GM21447 (cell line): ENCODE results near the gene RUFY1.
A peak's percentile ranks its signal among the peaks of the same experiment; 100 is the strongest.
"Not testable (repeated sequence)": the region's sequence is repeated elsewhere in the genome, so short reads cannot be mapped to it uniquely, and the experiment has no call there.

ENCODE experiments used
- ATAC-seq: cut with Tn5 transposase; IDR thresholded peaks from one replicate; pipeline ENCODE4 v1.9.1; 2021; ENCODE audit not compliant: unreplicated experiment

The RUFY1 gene

DNA sequence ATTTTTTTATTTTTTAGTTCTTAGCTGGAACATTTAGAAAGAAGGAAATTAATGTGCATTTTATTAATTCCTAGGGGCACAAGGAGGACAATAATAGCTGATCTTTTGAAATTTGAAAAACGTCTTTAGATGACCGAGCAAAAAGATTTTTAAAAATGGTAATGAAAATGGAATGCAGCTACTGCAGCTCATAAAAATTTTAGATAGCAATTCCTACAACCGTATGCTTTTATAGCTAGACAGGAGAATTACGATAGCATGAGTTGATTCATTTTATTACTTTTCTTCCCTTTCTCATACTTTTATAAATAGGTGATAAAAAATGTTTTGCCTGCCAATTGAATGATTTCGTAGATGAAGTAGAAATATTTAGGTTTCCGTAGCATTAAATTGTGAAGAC, 13.7 kb upstream of the RUFY1 start:
- ATAC-seq = no peak

DNA sequence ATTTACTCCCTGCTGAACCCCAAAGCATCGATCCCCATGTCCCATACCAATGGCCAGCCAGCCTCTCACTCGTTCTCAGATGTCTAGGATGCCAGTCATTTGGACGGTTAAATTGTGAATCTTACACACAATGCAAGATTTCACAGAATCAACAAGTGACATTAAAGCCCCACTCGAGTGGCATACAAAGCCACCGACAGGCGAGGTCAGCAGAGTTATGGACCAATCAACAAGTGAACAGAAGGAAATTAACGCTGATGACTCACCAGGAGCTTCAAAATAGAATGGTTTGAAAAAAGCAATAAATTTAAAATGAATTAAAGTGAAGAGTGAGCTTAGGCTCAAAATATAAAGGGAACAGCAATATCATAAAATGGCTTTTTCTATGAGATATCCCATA, 8.2 kb upstream of the RUFY1 start:
- ATAC-seq = no peak

DNA sequence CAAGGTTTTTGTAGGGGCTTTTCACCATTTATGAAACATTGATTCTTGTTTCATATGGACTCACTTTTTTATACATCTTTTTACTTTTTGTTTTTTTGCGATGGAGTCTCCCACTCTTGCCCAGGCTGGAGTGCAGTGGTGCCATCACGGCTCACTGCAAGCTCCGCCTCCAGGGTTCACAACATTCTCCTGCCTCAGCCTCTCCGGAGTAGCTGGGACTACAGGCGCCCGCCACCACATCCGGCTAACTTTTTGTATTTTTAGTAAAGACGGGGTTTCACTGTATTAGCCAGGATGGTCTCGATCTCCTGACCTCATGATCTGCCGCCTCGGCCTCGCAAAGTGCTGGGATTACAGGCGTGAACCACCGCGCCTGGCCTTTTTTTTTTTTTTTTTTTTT, 7.1 kb upstream of the RUFY1 start:
- not testable (repeated sequence) for ATAC-seq

DNA sequence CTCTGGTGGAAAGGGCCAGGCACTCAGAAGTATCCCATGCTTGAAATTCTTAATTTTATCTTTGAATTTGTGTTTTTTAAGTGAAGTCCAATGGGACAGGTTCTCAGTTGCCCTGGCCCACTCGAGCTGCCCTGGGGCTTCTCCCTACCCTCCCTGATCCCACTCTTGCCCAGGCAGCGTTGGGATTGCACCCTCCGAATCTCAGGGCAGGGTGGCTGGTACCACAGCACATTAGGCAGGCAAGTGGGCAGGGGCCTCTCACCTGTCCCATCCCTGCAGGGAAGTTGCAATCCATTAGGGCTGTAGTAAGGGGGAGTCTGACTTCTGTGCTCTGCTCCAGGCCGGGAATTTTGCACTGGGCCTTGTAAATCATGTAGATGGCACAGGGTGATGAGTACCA, 2.7 kb downstream of the RUFY1 start:
- ATAC-seq = no peak

DNA sequence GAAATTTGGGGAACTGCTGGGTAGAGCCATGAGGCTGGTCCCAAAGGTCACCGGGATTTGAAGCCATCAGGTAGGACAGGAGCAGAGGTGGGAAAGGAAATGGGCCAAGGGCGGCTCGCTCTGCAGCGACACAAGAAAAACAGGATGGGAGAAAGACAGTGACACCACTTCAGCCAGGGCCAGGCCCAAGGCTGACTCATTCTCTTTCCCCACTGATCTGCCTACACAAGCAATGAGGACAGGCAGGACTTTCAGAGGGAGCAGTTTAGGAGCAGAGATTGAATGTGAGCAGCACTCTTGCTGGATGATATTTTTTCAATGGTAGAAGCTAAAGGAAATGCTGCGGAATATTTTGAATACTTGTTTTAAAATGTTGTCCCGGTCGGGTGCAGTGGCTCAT, 3.5 kb downstream of the RUFY1 start:
- no peak for ATAC-seq

DNA sequence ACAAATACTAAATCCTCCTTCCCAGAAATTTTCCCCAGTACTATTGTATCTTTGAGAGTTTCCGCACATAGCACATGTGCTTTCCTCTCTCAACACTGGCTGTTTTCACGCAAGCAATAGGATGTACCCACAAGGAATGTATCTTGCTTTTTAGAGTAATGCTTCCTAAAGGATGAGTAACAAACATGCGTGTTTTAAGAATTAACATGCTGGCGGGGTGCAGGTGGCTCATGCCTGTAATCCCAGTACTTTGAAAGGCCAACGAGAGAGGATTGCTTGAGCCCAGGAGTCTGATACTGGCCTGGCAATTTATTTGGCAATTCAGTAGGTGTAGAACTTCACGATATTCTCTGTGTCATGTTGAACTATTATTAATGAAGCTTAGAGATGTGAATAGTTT, 4.6 kb downstream of the RUFY1 start:
- no peak for ATAC-seq

DNA sequence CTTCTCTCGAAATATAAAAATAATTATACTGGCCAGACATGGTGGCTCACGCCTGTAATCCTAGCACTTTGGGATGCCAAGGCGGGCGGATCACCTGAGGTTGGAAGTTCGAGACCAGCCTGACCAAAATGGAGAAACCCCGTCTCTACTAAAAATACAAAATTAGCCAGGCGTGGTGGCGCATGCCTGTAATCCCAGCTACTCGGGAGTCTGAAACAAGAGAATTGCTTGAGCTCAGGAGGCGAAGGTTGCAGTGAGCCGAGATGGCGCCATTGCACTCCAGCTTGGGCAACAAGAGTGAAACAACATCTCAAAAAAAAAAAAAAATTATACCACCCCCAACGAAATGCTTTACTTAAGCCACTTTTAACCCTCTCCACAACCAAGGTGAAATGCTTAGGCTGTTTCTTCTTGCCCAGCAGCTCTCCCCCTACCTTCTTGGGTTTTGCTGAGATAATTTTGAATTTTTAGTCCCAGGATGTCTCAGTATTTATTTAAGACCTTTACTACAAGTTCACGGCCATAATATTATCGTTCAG, 8.0 kb downstream of the RUFY1 start:
- not testable (repeated sequence) for ATAC-seq

DNA sequence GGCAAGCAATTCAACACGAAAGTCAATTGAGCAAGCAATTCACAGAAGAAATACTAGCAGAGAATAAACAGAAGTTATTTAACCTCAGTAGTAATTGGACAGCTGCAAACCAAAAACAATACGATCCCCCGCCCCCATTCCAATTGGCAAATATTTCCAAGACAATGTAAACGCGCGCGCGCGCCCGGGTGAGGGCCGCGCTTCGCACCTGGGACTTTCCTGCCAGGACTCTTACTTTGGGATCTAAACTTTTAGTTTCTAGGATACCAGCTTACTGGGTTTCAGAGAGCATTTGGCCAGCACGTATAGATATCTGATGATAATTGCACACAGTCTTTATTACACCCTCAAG, 8.6 kb downstream of the RUFY1 start:
- no peak for ATAC-seq

DNA sequence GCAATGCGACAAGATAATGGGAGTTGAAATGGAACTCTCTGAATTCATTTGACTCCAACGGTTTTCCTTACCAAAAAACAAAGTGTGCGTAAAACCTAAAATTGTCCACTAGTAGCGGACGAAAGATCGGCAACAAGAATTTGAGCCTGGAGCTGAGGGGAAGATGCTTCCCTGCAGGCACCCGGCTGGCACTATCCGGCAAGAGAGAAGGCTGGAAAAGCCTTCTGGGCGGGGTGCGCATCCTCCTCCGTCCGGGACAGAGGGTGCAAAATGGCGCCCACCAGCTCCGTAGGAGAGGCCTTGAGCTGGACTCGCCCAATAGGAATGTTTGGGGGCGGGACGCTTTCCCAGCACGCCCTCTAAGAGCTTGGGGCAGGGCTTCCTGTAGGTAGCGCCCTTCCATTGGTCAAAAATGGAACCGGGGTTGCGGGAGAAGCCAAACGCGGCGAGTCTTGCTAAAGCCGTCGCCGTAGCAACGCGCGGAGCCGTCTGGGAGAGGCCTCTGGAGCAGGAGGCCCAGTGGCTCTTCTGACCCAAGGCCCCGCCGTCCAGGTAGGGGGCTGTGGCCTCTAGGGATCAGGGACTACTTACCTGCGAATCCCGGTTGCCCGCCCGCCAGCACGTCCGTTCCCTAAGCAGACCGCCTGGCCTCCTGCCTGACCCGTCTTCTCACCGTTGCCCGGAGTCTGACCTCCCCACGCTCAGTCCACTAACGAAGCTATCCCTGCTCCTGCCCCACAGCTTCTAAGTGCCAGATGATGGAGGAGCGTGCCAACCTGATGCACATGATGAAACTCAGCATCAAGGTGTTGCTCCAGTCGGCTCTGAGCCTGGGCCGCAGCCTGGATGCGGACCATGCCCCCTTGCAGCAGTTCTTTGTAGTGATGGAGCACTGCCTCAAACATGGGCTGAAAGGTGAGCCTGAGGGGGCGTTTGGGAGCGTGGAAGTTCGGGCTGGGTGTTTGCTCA, 9.2 kb downstream of the RUFY1 start:
- ATAC-seq = peak; percentile 99

DNA sequence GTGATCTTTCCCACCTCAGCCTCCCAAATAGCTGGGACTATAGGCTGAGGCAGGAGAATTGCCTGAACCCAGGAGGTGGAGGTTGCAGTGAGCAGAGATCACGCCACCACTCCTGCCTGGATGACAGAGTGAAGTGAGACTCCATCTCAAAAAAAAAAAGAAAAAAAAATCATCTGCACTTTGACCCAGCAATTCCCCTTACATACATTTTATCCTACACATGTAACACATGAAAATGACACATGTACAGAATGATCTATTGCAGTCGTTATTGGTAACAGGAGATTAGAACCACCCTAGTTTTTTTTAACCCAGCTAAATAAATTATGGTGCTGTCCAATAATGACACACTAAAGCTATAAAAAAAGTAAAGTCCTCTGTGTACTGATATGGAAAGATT, 14.2 kb downstream of the RUFY1 start:
- ATAC-seq = no peak

DNA sequence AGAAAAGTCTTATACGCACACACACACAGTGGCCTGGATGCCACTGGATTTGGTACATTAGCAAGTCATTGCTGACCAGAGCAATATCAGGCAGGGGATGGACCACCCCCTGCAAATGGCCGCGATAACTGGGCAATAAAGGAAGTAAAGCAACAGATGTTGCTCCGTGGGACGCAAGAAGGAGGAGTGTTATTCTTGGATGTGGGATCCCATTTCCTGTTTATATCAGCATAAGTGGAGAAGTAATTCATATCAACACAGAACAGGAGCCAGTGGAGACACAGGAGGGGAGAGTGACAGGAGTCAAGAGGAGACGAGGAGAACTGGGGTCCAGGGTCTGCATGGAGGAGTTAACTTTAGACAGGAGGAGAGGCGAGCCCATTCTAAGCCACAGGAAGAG, 18.4 kb downstream of the RUFY1 start:
- ATAC-seq = no peak

DNA sequence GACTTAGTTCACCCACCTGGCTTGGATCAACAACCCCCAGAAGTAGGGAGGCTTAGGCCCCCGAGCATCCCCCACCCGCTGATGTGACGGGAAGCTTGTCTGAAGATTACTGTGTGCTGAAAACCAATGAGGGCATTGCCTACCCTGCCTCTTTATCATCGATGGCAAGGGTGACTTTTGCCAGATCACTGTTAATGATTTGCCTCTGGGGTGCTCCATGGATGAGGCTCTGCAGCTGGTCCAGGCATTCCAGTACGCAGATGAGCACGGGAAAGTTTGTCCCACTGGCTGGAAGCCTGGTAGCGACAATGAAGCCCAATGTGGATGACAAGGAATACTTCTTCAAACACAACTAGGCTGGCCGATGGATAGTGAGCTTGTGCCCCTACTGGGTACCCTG, 22.0 kb downstream of the RUFY1 start:
- ATAC-seq = no peak

DNA sequence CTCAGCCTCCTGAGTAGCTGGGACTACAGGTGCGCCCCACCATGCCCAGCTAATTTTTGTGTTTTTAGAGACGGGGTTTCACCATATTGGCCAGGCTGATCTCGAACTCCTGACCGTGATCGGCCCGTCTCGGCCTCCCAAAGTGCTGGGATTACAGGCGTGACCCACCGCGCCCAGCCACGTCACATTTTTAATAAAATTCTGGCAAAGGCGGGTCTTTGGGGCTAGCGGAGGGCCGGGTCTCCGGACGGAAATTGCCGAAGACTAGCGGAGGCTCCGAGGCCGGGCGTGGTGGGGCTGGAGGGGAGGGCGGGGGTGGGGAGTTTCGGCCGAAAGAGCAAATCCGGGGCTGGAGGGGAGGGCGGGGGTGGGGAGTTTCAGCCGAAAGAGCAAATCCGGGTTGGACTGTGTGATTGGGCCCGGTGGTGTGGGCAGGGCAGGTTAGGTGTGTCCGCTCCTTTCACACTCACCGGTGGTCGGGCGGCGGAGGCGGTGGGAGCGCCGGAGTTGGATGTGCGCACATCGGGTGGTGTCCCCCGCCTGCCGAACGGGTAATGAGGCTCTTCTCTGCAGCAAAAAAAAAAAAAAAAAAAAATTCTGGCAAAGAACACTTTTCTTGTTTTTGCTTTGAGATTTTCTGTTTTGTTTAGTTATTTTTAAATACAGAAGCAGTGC, 27.1 kb downstream of the RUFY1 start:
- no peak for ATAC-seq

DNA sequence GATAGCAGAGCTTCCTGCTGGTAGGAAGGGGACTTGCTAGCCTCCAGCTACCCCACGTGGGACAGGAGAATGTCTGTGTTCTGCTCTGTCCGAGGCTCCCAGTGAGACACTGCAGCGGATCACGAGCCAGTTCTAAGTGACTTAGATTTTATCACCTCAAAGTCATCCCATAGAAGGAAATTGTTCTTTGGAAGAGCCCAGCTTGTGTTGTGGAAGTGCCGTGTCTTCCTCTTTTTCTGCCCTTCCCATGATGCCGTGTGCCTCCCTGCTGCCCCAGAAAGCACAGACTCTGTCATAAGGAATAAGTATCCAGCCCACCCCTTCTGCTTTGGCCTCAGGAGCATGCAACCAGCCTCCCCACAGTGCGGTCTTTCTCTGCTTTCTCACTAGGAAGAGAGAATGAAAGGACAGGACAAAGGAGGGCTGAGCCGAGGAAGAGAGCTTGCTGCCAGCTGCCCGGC, 35.6 kb downstream of the RUFY1 start:
- no peak for ATAC-seq

DNA sequence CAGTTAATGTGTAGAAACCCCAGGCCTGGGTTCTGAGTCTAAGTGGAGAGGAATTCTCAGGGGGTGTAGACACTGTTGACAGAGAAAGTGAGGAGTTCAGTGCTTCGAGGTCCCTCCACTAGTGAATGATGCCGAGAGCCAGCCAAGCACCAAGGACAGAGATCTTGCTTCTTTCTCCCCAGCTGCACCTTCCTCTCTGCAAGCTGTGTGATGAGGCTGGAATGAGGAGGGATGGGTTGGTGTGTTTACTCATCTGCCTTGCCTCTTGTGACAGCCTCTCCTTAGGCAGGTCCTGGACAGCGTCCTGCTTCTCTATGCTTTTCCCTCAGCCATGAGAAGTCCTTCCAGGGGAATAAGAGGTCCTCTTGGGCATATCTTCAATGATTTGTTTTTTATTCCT, 37.8 kb downstream of the RUFY1 start:
- no peak for ATAC-seq

DNA sequence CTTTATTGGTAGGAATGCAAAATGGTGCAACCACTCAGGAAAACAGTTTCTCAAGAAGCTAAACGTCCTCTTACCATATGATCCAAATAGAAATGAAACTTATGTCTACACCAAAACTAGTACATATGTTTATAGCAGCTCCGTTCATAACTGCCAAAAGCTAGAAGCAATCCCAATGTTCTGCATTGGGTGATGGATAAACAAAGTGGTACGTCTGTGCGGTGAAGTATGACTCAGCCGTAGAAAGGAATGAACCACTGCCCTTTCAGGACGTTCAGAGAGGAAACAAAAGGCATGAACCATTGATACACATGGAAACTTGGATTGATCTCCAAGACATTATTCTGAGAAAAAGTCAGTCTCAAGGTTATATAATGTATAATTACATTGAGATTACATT, 45.6 kb downstream of the RUFY1 start:
- ATAC-seq = no peak

DNA sequence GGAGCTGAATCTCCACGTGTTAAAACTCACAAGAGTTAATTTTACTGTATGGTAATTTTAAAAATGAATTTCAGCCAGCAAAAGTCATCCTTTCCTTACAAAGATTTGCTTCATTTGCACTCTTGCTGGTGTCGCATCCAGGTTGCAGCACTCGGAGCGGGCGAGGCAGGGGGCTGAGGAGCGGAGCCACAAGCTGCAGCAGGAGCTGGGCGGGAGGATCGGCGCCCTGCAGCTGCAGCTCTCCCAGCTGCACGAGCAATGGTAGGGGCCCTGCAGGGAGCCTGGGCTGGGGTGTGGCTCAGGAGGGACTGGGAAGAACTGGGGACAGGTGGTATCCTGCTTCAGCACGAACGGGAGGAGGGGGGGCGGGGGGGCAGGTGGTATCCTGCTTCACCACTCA, 46.1 kb downstream of the RUFY1 start:
- ATAC-seq = no peak

DNA sequence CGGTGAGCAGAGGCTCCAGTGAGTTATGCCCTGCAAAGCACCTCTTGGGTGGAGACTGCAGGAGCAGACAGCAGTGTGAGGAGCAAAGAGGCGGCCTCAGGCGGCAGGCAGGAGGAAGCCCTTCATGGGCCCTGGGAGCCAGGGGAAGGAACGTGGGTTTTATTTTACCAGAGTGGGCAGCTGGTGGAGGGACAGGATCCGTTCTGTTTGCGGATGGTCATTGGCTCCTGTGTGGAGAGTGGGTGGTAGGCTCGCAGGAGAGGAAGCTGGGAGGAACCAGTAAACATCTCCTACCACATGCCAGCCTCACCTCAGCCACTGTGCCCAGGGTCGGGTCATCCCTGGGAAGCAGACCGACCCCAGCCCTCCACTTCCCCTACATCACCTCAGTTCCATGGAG, 48.7 kb downstream of the RUFY1 start:
- no peak for ATAC-seq

DNA sequence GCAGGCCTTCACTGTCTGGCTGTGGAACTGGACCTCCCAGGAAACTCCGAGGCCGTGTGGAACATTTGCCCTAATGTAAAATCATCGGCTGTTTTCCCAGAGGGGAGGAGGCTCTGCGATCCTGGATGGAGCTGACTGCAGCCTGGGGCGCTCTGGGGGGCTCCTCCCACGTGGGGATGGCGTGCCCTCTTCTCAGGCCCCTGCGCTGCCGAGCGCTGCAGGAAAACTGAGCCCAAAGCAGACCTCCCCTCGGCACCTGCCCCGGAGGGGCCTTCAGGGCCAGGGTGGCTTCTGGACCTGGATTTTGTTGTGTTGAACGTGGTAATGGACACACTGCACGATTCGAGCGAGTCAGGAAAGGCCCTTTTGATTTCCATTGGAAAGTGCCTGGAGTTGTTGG, 49.2 kb downstream of the RUFY1 start:
- ATAC-seq = no peak

DNA sequence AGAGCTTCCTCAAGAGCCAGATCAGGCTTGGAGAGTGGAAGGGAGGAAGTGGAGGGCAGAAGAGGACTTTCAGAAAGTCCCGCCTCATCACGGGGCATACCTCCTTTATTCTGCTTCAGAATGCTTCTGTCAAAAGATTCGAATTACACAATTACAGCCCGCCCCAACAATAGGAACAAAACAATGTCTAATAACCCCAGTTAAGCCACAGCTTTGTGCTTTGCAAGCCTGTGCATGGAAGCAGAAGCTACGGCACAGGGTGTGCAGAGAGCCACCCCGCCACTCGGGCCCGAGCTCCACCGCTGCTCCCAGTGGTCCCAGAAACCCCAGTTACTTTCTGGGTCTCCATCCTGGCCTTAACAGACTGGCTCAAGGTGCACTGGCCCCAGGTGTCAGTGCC, 49.6 kb downstream of the RUFY1 start:
- ATAC-seq = no peak

DNA sequence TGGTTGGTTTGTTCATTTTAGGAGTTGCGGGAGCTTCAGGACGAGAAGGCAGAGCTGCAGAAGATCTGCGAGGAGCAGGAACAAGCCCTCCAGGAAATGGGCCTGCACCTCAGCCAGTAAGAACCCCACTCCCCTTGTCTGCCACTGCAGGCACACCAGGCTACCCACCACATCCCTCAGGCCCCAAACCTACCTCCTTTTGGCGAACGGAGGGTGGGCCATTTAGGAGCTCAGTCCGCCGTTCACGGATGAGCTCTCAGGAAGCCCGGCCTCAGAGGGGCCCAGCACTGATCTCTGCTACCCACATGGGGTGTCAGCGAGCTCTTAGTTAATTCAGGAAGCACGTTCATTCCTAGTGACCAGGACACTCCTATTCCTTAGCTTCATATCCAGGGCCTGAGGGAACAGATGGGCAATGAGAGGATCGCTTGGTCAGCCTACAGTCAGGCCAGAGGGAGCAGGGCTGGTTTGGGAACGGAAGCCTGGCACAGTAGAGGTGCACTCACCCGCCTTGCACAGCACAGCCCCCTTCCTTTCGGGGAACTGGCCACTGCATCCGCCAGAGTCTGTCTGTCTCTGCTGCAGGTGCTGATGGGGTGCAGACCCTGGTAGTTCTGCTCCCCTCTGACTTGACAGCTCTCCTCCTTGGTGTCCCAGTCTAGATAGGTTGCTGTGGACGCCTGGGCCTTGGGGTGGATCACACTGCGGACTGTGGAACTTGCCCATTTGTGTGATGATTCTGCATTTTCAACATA, 51.7 kb downstream of the RUFY1 start:
- ATAC-seq = no peak
